GM12874 (cell line): Measurements from ENCODE around the gene HAO2.

Source experiments
- TF ChIP-seq, protein P1 (sequence below): IDR thresholded peaks from 2 replicates; pipeline ENCODE4 v1.5.1; 2011; ENCODE audit warnings: low read depth, mild to moderate bottlenecking, control low read depth, low read length, moderate library complexity; ENCODE audit not compliant: insufficient read depth

The HAO2 gene

DNA sequence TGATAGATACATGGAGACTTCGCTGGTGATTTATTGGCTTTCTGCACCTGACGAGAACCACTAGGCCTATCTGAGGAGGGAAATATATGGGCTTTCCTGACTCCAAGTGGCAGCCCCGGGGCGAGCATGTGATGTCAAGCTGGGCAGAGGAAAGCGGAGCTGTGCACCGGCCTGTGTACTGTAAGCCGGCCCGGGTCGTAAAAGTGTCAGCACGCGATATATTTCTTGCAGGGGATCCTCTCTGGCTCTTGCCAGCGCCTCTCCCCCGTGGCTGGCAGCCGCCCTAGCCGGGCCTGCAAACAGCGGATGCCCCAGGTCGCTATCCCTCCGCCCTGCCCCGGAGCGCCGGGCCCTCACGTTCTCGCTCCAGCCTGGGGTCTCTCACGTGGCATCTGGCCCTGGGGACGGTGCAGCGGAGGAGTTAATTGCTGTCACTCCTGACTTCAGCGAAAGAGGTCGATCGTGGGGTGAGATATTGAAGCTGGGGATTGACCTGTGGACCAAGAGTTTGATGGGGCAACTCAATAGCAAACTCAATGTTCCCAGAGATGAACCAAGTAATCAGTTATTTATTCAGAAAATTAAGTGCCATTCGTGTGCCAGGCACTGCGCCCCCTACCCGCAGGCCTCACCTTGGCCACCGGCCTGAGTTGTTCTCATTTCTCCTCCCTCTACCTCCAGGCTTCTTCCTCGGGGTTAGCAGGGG, 41.0 kb upstream of the HAO2 start:
- TF ChIP-seq, protein P1, sequence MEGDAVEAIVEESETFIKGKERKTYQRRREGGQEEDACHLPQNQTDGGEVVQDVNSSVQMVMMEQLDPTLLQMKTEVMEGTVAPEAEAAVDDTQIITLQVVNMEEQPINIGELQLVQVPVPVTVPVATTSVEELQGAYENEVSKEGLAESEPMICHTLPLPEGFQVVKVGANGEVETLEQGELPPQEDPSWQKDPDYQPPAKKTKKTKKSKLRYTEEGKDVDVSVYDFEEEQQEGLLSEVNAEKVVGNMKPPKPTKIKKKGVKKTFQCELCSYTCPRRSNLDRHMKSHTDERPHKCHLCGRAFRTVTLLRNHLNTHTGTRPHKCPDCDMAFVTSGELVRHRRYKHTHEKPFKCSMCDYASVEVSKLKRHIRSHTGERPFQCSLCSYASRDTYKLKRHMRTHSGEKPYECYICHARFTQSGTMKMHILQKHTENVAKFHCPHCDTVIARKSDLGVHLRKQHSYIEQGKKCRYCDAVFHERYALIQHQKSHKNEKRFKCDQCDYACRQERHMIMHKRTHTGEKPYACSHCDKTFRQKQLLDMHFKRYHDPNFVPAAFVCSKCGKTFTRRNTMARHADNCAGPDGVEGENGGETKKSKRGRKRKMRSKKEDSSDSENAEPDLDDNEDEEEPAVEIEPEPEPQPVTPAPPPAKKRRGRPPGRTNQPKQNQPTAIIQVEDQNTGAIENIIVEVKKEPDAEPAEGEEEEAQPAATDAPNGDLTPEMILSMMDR = peak; percentile 60

DNA sequence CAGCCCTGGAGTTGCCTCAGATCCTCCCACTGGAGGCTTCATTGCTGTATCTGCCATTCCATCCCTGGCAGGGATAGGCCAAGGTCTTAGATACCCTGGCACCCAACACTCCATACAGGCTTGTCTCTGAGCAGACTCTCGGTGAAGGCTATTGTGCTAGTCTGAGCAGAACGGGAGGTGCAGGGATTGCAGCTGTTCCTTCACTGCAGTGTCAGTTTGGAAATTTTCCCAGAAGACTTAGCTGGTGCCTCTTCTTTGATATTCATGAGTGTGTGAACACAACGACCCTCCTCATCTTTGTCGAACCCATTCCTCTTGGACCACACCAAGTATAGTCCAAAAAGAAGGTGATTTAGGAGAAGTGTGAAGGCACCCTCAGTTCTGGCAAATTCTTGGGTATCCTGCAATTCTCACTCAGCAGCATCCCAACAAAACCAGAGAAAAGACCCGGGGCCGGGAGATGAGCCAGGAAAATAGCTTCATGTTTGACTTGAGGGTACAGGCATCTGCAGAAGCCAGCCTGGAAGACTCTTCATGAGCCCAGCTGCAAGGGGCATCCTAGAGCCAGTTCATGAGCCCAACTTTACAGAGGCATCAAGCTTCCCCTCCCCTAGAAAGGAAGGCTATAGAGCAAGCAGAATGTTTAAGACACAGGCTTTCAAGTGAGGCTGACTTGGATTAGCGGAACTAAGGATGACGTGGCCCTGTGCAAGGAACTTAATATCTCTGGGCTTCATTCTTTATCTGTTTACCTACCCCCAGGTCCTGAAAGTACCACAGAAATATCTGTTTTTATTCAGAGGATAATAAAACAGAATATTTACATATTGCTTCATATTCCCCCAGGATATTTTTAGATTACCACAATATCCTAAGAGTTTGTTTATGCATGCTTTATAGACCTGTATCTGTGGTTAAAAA, 38.8 kb upstream of the HAO2 start:
- TF ChIP-seq, protein P1 = no peak

DNA sequence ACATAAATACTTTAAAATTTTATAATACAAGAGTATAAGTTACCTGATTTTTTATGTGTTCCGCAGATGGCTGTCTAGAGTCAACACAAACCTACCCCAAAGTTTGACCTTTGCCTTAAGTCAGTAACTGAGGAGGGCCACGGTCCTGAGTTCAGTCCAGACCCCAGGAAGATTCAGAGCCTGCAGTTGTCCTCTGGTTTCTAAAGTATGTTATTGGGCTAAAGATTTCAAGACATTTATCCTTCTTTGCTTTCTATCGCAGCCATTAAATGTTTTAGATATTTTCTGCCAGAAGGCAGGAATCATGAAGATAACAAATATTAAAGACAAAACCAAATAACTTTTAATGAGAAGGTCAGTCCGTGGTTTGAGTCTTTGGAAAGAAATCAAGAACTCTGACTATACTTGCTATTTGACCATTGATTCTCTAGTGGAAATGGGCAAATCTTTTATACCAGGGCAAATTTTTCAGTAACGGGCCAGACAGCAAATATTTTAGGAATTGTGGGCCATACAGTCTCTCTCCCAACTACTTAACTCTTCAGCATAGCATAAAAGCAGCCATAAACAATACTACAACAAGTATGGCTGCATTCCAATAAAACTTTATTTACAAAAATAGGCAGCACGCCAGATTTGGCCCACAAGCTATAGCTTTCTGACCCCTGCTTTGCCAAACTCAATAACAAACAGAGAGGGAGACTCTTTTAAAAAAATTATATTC, 38.0 kb upstream of the HAO2 start:
- TF ChIP-seq, protein P1 = no peak

DNA sequence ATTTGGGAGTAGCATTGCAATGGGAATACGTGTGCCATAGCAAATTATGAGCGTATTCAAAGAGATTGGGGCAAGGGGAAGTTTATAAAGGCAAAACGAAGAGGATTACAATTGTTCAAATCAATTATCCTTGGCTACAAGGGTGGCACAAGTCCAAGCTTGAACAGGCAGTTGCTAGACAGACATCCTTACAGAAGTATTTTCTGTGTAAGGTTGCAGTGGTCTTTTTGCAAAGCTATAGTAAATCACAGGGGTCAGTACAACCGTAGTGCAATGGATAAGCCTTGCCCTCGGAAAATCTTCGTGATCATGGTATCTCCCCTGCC, 37.4 kb upstream of the HAO2 start:
- TF ChIP-seq, protein P1 = no peak

DNA sequence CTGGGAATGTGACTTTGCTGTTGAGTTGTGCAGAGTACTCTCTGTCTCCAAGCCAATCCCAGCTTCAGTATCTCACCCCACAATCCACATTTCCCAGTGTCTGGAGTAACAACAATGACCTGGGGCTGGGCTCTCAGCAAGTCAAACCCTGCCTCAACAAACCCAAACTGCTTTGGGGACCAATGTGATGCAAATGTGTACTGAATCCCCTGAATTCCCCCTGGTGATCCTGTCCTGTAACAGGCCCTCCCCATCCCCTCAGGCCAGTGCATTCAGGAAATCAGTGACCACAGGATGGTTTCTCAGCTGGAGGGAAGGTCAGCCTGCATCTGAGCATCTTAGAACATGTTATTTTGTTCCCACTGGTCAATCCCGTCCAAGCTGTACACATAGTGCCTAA, 36.7 kb upstream of the HAO2 start:
- TF ChIP-seq, protein P1 = no peak

DNA sequence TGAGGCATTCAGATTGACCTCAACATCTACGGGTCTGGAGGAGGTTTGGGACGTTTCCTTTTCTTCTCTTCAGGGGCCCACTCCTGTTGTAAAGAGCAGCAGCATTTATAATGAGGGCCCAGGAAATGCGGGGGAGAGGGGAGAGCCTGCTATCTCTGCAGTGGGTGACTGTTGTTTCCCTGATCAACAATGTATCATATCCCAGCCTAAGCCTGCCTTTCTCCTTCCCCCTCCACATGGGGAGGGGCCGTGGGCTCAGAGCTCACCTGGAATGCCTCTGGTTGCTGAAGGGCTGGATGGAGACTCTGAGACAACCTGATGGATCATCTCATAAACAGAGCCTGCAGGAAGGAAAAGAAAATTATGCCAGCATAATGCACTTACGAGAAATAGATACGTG, 36.0 kb upstream of the HAO2 start:
- TF ChIP-seq, protein P1 = no peak
